RWPE1 (cell line): ENCODE measurements around the gene SNTG2.

Experiments used
- CTCF ChIA-PET: fragments of 350-600 bp; sonication (Branson Sonifier 250); formaldehyde crosslinking; extraction: SDS; loops from one replicate; lab custom pipeline; 2021; lab: Yijun Ruan, JAX
- POLR2A ChIA-PET: fragments of 400-600 bp; formaldehyde crosslinking; extraction: SDS; loops from one replicate; lab custom pipeline; 2020; ENCODE audit warnings: antibody characterized with exemption; ENCODE audit not compliant: low non-redundant PET; lab: Yijun Ruan, JAX
- DNase-seq: peaks from one replicate; pipeline ENCODE4 v3.0.0; 2012; ENCODE audit warnings: low spot score
- H3K27ac ChIP-seq: fragments of 450-650 bp; 2 replicates; pipeline ENCODE4 v1.5.1; 2017
- CTCF ChIP-seq: fragments of 450-650 bp; conservative IDR thresholded peaks from 2 replicates; pipeline ENCODE4 v1.5.1; 2017; ENCODE audit warnings: low read depth, mild to moderate bottlenecking

Gene SNTG2

DNA sequence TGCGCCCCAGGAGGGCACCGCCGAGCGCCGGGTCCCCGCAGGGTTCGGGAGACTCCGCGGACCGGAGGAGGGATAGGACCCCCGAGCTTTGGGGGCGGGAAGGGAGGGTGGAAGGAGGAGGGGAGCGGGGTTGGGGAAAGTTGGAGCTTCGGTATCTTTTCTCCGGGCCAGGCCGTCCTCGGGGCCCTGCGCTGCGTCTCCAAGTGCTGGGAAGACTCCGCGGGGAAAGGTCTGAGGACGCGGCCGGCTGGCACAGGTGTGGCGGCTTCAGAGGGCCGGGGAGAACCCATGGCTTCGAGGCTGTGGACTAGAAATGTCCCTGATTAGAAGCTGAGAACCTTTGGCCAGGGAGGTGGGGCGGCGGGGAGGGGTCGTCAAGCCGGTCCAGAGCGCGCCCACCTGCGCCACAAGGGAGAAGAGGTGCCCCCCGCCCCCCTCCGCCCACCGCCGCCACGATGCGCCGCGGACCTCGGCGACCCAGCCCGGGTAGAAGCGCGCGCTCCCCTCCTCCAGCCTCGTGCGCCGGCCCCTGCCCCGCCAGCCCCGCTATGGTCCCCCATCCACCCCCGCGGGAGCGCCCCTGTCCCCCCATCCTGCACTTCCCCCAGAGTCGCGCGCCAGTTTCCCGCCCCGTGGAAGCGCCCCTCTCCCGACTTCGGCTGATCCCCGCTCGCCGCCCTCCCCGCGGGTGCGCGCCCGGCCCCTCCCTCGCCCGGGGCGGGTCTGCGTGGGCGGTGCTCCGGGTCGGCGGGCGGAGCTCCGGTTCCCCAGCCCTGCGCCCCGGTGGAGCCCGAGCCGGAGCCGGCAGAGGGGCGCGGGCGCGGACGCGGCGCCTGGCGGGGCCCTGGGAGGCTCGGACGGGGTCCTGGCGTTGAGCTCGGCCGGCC lies at the start of gene SNTG2:
Gene SNTG2 (plus strand): TSS at position 770 of the 887 bp plus-strand sequence. CDS start 148 bp downstream, outside the sequence.
- POLR2A ChIA-PET = no interaction called here
- CTCF ChIA-PET = no interaction called here
- H3K27ac ChIP-seq = no peak within 1 kb of the TSS
- TF ChIP-seq CTCF = no peak
- peak; percentile 42 for DNase-seq

GRCh38 chr2:902584-902983 lies 48.1 kb upstream of the SNTG2 start:
- CTCF ChIA-PET = no interaction called here
- POLR2A ChIA-PET = no interaction called here
- TF ChIP-seq CTCF = no peak

DNA sequence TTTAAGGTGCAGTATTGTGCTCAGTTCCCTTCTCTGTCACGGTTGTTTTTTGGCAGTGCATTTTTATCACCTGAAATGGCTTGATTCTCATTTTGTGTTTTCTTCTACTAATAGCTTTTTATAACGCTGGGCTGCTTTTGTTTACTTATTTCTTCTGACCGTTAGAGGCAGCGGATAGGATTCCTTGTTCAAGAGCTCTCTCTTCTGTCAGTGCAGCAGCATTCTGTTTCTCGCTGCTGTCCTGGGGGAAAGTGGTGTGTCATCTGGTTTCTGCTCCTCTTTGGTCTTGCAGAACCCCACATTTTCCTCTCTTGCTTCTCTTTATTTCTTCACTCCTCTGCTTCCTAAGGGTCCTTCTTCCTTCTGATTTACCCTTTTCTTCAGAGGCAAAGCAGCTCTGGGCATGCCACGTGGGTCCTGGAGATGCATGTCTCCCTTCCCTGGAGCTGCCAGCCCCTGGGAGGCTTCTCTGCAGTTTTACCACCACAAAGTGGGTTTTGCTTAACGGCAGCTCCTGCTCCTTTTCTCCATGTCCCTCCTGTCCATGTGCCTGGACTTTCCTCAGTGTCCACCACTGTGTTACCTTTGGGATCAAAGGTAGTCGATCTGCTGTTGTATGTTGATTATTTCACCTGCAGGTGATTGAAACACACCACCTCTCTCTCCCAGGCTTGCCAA lies 47.3 kb upstream of the SNTG2 start:
- ChIA-PET POLR2A (no interaction called here), CTCF (interaction anchor here (0.6 kb wide), 1 partner anchor 46 kb away, joined by 4 read pairs; no protein-coding TSS in a partner anchor)
- TF ChIP-seq CTCF = no peak
- H3K27ac ChIP-seq = no peak overlapping the region
- DNase-seq = no peak

More at GRCh38 chr2:902584-902983, 48.1 kb upstream of the SNTG2 start:
- no peak overlapping the region for H3K27ac ChIP-seq
- no peak for DNase-seq

DNA sequence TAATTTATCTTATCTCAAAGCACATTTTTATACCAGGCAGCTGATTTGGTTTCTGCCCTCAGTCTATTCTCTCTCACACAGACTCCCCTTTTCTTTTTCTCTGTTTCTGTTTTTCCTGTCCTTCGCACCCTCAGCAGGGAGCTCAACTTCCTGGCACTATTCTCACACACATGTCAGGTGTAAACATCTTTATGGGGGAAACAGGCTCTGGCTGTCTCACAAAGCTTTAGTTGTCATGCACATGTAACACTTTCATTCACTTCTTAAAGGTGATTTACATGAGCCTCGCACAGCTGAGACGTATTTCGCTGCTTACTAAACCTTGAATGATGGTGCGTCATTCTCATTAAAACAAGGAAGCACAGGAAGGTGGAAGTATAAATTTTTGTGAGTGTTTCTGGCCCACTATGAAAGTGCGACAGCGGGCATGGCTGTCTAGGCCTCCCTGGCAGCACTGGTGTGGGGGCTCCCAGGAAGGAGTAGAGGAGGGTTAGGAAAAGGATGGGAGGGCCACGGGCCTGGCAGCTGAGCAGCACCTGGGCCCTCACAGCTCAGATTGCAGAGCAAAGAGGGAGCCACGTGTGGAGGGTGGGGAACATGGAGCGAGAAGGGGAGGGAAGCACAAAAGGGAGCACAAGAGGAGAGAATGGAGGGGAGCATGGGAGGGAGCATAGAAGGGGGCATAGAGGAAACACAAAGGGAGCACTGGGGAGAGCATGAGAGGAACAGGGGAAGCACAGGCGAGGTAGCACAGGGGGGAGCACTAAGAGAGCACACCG lies 46.2 kb upstream of the SNTG2 start:
- POLR2A ChIA-PET = no interaction called here
- DNase-seq = no peak
- CTCF ChIA-PET = no interaction called here
- TF ChIP-seq CTCF = no peak
- H3K27ac ChIP-seq = no peak overlapping the region

DNA sequence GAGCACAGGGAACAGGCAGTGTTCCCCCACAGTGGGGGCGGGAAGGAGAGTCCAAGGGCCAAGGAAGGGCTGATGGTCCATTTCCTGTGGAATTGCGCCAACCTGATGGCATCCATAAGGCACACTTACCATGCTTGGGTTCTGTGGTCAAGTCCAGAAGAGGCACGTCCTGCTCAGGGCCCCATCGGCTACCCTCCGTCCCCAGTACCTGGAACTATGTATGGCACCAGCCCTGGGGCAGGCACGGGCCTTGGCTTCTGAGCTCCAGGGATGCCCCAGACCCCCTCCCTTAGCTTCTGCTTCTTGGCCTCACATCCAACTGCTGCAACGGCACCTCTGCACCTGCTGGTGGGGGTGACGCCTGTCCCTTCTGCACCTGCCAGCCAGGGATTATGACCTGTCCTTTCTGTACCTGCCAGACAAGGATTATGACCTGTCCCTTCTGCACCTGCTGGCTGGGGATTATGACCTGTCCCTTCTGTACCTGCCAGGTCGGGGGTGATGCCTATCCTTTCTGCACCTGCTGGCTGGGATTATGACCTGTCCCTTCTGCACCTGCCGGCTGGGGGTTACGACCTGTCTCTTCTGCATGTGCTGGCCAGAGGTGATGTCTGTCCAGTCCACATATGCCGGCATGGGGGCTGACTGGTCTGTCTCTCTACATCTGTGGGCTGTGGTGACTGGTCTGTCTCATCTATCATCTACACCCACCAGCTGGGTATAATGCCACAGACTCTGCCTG lies 45.4 kb upstream of the SNTG2 start:
- ChIA-PET POLR2A (no interaction called here), CTCF (no interaction called here)
- DNase-seq = no peak
- no peak overlapping the region for H3K27ac ChIP-seq
- no peak for TF ChIP-seq CTCF
